Right atrium auricular region (tissue), 2 donors: Measurements from ENCODE around the gene CDH5. TPM values are rescaled to one million over a fixed set of nuclear protein-coding genes. Genes with fewer than 3 reads are reported as not detected.
"Not testable (repeated sequence)": the region's sequence is repeated elsewhere in the genome, so short reads cannot be mapped to it uniquely, and the experiment has no call there.

Source experiments
- DNase-seq: peaks from one replicate; pipeline ENCODE4 v3.0.0-alpha.2; 2019; ENCODE audit warnings: low spot score
- H3K27ac ChIP-seq, 2 donors: fragments of 200-600 bp; sonication (generic); 1 replicate in 1 of 2; 2 replicates in 1 of 2; pipeline ENCODE4 v1.5.1; 2016 to 2019
- H3K27me3 ChIP-seq, 2 donors: fragments of 200-600 bp; sonication (generic); one replicate each; pipeline versions ENCODE4 v1.5.1 to v1.6.0; 2017 to 2019
- H3K36me3 ChIP-seq: fragments of 200-600 bp; sonication (generic); one replicate; pipeline ENCODE4 v1.5.1; 2016
- H3K4me1 ChIP-seq, 2 donors: fragments of 200-600 bp; sonication (generic); one replicate each; pipeline versions ENCODE4 v1.5.1 to v1.6.0; 2017 to 2019
- H3K4me3 ChIP-seq, 2 donors: fragments of 200-600 bp; sonication (generic); 1 replicate in 1 of 2; 2 replicates in 1 of 2; pipeline ENCODE4 v1.5.1; 2017 to 2019; ENCODE audit warnings: mild to moderate bottlenecking in 1 of 2, moderate library complexity in 1 of 2
- H3K9me3 ChIP-seq, 2 donors: fragments of 200-600 bp; sonication (generic); one replicate each; pipeline ENCODE4 v1.5.1; 2019
- total RNA-seq, 2 donors: library from RNA; depleted of rRNA; stranded (reverse); fragments of >200 nt; gene quantifications; one replicate each; pipeline ENCODE4 v1.1.0, GENCODE V29; 2016
- TF ChIP-seq, protein P1 (sequence below), 2 donors: fragments of 200-600 bp; sonication (generic); IDR thresholded peaks; one replicate each; pipeline ENCODE4 v1.5.1; 2019; ENCODE audit warnings: antibody characterized with exemption in 2 of 2

CDH5 gene
- total RNA-seq, 2 donors from 2014 or later: 47.4 to 58.0 TPM

DNA sequence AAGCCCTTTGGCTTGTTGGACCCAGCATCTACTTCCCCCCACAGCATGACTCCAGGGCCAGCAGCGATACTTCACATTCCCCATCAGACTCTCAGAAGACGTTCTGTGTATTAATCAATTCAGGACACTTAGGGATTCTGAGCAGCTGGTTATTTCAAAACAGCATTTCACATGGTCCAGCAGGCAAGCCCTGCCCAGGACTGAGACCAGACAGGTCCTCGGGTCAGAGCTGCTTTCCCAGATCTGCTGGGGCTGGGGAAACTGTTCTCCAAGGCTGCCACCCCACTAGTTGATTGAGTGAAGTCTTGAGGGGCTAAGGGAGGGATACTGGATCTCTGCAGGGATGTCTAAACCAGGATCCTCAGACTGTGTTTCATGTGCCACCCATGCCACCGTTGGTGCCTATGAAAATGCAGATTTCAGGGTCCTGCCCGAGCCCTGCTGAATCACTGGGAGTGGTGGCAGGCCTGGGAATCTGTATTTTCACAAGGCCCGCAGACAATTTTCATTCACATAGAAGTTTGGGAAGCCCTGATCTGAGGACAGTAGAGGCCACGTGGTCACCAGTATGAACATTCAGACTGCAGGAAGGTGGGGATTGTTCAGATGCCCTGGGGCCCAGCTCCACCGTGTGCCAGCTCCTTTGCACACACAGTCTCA lies 40.6 kb upstream of the CDH5 start:
- Histone ChIP-seq H3K4me3 (no peak overlapping the region), H3K27ac (no peak overlapping the region), H3K4me1 (peaks cover 0 to 6% of the 10 kb centered on the region in 2 donors), H3K27me3 (no peaks in the 10 kb centered on the region), H3K36me3 (no peaks in the 10 kb centered on the region), H3K9me3 (no peaks in the 10 kb centered on the region)
- DNase-seq: no peak
- TF ChIP-seq, protein P1, sequence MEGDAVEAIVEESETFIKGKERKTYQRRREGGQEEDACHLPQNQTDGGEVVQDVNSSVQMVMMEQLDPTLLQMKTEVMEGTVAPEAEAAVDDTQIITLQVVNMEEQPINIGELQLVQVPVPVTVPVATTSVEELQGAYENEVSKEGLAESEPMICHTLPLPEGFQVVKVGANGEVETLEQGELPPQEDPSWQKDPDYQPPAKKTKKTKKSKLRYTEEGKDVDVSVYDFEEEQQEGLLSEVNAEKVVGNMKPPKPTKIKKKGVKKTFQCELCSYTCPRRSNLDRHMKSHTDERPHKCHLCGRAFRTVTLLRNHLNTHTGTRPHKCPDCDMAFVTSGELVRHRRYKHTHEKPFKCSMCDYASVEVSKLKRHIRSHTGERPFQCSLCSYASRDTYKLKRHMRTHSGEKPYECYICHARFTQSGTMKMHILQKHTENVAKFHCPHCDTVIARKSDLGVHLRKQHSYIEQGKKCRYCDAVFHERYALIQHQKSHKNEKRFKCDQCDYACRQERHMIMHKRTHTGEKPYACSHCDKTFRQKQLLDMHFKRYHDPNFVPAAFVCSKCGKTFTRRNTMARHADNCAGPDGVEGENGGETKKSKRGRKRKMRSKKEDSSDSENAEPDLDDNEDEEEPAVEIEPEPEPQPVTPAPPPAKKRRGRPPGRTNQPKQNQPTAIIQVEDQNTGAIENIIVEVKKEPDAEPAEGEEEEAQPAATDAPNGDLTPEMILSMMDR (IDR thresholded peaks at IDR 0.05): no peak

GRCh38 chr16:66326991-66327513 lies 39.4 kb upstream of the CDH5 start:
- no peak for DNase-seq
- TF ChIP-seq, protein P1 (IDR thresholded peaks at IDR 0.05): no peak
- H3K4me1 ChIP-seq: peaks cover 0 to 6% of the 10 kb centered on the region in 2 donors

DNA sequence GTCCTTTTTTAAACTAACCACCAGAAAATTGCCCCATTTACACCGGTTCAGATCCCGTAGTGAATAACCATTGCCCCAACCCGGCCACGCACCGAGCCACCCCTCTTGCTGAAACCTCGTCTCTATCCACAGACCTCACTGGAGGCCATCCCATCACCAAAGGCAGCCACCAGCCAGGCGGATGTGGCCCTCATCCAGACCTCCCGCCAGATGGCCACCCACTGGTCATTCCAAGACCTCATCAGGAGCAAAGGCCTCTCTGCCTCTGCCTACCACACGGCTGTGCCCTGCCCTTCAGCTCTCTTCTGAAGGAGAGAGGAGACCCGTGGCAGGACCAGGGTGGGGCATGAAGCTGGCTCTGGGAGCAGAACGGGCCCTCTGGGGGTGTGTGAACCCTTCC lies 38.2 kb upstream of the CDH5 start:
- Histone ChIP-seq H3K4me3 (no peak overlapping the region), H3K27ac (no peak overlapping the region), H3K36me3 (no peaks in the 10 kb centered on the region), H3K9me3 (no peaks in the 10 kb centered on the region), H3K27me3 (no peaks in the 10 kb centered on the region), H3K4me1 (peaks cover 0 to 6% of the 10 kb centered on the region in 2 donors)
- DNase-seq: no peak
- TF ChIP-seq, protein P1 (IDR thresholded peaks at IDR 0.05): no peak

More at GRCh38 chr16:66326991-66327513, 39.4 kb upstream of the CDH5 start:
- Histone ChIP-seq H3K36me3 (no peaks in the 10 kb centered on the region), H3K27ac (no peak overlapping the region), H3K4me3 (no peak overlapping the region), H3K27me3 (no peaks in the 10 kb centered on the region), H3K9me3 (no peaks in the 10 kb centered on the region)

DNA sequence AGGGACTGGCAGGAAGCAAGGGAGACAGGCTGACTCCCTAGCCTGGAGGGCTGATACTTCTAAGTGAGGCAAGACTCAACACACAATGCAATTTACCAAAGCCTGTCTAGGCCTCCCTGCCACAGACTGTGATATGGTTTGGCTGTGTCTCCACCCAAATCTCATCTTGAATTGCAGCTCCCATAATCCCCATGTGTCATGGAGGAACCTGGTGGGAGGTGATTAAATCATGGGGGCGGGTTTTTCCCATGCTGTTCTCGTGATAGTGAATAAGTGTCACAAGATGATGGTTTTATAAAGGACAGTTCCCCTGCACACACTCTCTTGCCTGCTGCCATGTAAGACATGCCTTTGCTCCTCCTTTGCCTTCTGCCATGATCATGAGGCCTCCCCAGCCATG lies 35.0 kb upstream of the CDH5 start:
- H3K27ac ChIP-seq: not testable (repeated sequence)

DNA sequence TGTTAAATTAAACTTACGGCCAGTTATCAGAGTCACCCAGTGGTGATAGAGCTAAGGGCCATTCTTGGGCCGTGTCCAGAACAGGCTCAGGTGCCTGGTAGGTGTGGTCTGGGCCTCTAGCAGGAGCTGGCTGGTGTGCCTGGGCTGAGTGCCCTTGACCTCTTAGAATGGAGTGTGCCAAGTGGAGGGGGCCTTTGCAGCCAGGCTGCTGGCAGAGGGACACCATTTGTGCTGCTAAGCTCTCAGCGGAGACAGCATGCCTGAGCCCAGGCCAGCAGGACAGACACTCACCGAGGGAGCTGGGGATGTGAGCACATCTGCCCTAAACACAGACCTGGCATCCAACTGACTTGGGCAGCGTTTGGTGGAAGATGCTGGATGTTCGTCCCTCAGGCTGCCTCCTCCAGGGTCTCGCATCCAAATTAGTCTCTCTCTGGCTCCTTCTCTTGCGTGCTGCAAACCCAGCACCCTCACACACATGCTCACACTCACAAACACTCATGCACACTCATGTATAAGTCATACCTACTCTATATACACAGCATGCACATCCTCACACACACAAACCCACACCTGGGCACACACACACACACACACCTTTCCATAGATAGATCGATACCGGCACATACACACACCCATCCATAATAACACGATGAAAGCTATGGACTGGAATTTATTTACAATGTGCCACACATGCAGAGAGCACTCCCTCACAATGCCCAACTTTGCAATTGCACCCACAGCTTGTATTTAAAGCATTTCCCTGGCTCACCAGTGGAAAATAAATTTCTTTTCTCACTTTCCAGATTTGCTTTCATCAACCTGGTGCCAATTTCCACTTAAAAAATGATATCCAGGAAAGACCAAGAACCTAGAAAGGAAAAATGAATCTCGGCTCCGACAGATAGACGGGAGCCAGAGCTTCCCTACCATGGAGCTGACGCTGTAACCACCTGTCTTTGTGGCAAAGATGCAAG lies 33.6 kb upstream of the CDH5 start:
- no peaks in the 10 kb centered on the region for H3K27me3 ChIP-seq
- no peak overlapping the region for H3K27ac ChIP-seq
- no peaks in the 10 kb centered on the region for H3K36me3 ChIP-seq
- DNase-seq: no peak
- no peak overlapping the region for H3K4me3 ChIP-seq
- no peaks in the 10 kb centered on the region for H3K4me1 ChIP-seq
- no peaks in the 10 kb centered on the region for H3K9me3 ChIP-seq
- TF ChIP-seq, protein P1 (IDR thresholded peaks at IDR 0.05): no peak

More for the DNA sequence above, 35.0 kb upstream of the CDH5 start:
- H3K36me3 ChIP-seq, H3K27me3 ChIP-seq, DNase-seq, H3K9me3 ChIP-seq, H3K4me3 ChIP-seq, H3K4me1 ChIP-seq: not testable (repeated sequence)
